ENCODE measurements around the gene COG7.

DNA sequence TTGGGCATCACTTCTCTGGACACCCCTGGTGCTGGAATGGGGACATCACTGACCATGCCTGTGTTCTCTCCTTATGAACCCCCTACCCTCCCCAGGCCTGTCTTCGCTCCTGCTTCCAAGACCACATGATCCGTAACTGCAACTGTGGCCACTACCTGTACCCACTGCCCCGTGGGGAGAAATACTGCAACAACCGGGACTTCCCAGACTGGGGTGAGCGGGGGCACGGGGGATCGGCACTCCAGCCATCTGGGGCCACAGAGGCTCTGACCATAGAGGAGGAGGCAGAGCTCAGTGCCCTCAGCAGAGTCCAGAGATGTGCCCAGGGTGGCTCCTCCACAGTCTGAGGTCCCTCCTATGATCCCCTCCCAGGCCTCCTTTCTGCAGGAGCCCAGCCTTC lies 77.3 kb downstream of the COG7 start:
- TF ChIP-seq ZFP3 (CRISPR knock-in tag; IDR thresholded peaks at IDR 0.05) (no peak), TOX (CRISPR knock-in tag; IDR thresholded peaks at IDR 0.05; ENCODE audit: borderline replicate concordance) (no peak), RARB (CRISPR knock-in tag; IDR thresholded peaks at IDR 0.05) (no peak)
- TF ChIP-seq, protein P1, sequence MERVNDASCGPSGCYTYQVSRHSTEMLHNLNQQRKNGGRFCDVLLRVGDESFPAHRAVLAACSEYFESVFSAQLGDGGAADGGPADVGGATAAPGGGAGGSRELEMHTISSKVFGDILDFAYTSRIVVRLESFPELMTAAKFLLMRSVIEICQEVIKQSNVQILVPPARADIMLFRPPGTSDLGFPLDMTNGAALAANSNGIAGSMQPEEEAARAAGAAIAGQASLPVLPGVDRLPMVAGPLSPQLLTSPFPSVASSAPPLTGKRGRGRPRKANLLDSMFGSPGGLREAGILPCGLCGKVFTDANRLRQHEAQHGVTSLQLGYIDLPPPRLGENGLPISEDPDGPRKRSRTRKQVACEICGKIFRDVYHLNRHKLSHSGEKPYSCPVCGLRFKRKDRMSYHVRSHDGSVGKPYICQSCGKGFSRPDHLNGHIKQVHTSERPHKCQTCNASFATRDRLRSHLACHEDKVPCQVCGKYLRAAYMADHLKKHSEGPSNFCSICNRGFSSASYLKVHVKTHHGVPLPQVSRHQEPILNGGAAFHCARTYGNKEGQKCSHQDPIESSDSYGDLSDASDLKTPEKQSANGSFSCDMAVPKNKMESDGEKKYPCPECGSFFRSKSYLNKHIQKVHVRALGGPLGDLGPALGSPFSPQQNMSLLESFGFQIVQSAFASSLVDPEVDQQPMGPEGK (CRISPR knock-in tag; IDR thresholded peaks at IDR 0.05; ENCODE audit: borderline replicate concordance): no peak
